ENCODE data around the gene PARD3. TPM values are rescaled to one million over a fixed set of nuclear protein-coding genes. Genes with fewer than 3 reads are reported as not detected.

Gene PARD3
- total RNA-seq, 4 donors from 2014 or later: 42.6 to 63.6 (median 55.2) TPM

DNA sequence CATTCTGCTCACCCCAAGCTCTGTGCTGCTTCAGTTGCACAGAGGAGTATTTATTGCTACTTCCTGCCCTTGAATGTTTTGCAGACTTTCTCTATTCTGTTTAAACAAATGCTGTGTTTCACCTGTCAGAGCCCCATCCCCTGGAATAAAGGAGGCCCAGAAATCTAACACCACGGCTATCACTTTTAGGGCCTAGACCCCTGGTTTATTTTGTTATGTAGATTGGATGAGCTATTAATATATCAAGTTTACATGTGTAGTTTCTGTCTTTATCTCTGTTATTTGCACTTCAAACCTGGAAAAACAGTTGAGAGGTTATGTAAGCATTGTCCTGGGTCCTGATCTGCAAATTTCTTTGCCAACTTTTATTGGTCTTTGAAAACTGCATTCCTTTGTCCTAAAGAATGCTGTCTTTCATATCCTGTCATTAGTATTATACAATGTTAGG, 630.1 kb downstream of the PARD3 start:
- H3K27ac ChIP-seq: no peak overlapping the region
- WGBS, 2 donors: 64 to 76% methylated on average over 1 of the region's 1 CpG
- no peak overlapping the region for H3K4me3 ChIP-seq
- no peaks in the 10 kb centered on the region for H3K27me3 ChIP-seq
- H3K9me3 ChIP-seq: no peaks in the 10 kb centered on the region
- H3K36me3 ChIP-seq: no peaks in the 10 kb centered on the region
- DNase-seq (ENCODE audit: low spot score in 2 of 2): no peak
- peaks cover 0 to 33% (median 13%) of the 10 kb centered on the region in 4 donors for H3K4me1 ChIP-seq
- TF ChIP-seq POLR2A (IDR thresholded peaks at IDR 0.05): no peak
- no peak for TF ChIP-seq EP300 (IDR thresholded peaks at IDR 0.05)
- TF ChIP-seq, protein P1, sequence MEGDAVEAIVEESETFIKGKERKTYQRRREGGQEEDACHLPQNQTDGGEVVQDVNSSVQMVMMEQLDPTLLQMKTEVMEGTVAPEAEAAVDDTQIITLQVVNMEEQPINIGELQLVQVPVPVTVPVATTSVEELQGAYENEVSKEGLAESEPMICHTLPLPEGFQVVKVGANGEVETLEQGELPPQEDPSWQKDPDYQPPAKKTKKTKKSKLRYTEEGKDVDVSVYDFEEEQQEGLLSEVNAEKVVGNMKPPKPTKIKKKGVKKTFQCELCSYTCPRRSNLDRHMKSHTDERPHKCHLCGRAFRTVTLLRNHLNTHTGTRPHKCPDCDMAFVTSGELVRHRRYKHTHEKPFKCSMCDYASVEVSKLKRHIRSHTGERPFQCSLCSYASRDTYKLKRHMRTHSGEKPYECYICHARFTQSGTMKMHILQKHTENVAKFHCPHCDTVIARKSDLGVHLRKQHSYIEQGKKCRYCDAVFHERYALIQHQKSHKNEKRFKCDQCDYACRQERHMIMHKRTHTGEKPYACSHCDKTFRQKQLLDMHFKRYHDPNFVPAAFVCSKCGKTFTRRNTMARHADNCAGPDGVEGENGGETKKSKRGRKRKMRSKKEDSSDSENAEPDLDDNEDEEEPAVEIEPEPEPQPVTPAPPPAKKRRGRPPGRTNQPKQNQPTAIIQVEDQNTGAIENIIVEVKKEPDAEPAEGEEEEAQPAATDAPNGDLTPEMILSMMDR (IDR thresholded peaks at IDR 0.05): no peak

DNA sequence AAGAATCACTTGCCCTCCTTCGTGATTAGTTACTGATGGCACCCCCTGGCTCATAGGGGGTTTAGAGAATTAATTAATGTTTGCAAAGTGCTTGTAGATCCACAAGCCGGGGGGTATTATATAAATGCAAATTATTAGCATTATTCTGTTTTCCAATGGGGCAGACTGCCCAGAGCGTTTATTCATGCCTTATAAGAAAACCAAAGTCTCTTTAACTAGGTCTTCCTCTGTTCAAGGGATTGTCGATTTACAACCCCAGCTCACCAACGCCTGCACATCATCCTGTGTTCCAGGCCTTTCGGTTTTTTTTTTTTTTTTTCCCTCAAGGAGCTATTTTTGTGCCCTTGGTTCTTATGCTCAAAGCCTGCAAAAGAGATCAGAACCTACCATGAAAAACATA, 630.7 kb downstream of the PARD3 start:
- Histone ChIP-seq H3K4me3 (no peak overlapping the region), H3K9me3 (no peaks in the 10 kb centered on the region), H3K27me3 (no peaks in the 10 kb centered on the region), H3K27ac (no peak overlapping the region), H3K36me3 (no peaks in the 10 kb centered on the region), H3K4me1 (peaks cover 0 to 33% (median 13%) of the 10 kb centered on the region in 4 donors)
- 51 to 62% methylated on average over 6 of the region's 6 CpGs for WGBS, 2 donors
- DNase-seq (ENCODE audit: low spot score in 2 of 2): no peak
- TF ChIP-seq, protein P1 (IDR thresholded peaks at IDR 0.05): no peak
- TF ChIP-seq EP300 (IDR thresholded peaks at IDR 0.05): no peak
- TF ChIP-seq POLR2A (IDR thresholded peaks at IDR 0.05): no peak

DNA sequence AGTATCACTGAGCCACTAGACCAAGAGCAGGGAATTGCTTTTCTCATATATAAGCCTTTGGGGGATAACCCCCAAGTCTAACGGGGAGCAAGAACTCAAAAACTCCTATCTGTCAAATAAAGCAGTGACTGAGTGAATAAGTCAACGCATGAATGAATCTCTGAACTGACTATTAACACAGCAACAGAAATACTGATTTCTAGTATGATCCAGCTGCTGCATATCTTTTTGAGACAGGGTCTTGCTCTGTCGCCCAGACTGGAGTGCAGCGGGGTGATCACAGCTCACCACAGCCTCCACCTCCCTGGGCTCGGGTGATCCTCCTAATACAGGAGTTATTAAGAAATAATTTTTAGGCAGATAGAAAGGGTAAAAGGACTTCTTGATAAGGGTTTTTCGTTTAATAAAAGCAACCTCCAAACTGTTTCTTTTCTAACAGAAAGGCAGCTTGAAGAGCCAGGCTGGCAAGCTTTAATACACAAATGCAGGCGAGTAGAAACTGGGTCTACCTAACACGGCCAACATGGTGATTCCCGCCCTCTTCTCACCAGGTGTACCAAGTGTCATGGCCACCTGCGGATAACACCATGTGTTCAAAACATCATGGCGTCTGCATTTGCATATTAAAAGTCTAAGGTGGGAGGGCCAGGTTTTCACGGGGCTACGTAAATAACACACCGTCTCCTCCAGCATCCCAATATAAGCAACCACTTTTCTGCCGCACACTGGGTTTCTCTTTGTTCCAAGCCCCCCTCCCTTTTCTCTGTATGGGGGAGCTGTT, 631.9 kb downstream of the PARD3 start:
- Histone ChIP-seq H3K27ac (no peak overlapping the region), H3K9me3 (no peaks in the 10 kb centered on the region), H3K27me3 (no peaks in the 10 kb centered on the region), H3K4me1 (peaks cover 0 to 33% (median 13%) of the 10 kb centered on the region in 4 donors), H3K4me3 (no peak overlapping the region), H3K36me3 (no peaks in the 10 kb centered on the region)
- 90 to 93% methylated on average over 15 of the region's 15 CpGs for WGBS, 2 donors
- TF ChIP-seq, protein P1 (IDR thresholded peaks at IDR 0.05): no peak
- no peak for TF ChIP-seq POLR2A (IDR thresholded peaks at IDR 0.05)
- TF ChIP-seq EP300 (IDR thresholded peaks at IDR 0.05): no peak
- no peak for DNase-seq (ENCODE audit: low spot score in 2 of 2)

DNA sequence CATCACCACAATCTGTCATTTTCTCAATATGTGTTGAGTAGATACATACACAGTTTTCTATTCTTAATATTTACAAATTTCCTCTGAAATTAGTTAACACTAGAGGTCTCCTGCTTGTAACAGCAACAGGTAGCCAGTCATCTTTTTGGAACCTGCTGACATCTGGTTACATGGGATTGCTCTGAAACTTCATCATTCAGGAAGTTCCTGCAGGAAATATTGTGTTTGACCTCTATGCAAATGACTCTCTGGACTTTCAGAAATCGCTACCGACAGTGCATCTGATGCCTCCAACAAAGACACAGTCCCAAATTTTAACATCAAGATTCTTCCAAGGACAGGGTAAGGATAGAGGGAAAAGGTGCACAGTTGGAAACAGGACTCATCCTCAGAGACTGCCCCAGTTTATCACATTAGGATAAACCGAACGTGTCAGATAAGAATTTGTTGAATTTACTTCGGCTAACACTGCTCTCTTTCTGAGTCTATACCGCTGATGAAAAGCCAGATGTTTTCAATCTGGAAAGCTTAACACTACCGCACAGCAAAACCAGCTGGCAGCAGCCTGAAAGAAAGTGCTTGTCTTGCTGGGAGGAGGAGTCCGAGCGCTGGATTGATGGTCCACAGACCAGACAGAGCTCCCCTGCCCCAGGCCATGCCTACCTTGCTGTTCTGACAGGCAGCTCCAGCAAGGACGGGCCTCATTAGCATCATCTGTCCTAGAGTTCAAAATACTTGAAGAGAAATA, 633.4 kb downstream of the PARD3 start:
- Histone ChIP-seq H3K4me1 (peaks cover 0 to 38% (median 13%) of the 10 kb centered on the region in 4 donors), H3K4me3 (no peak overlapping the region), H3K27me3 (no peaks in the 10 kb centered on the region), H3K27ac (no peak overlapping the region), H3K9me3 (no peaks in the 10 kb centered on the region), H3K36me3 (no peaks in the 10 kb centered on the region)
- TF ChIP-seq, protein P1 (IDR thresholded peaks at IDR 0.05): no peak
- TF ChIP-seq POLR2A (IDR thresholded peaks at IDR 0.05): no peak
- TF ChIP-seq EP300 (IDR thresholded peaks at IDR 0.05): no peak
- WGBS, 2 donors: 38 to 40% methylated on average over 10 of the region's 10 CpGs
- no peak for DNase-seq (ENCODE audit: low spot score in 2 of 2)

DNA sequence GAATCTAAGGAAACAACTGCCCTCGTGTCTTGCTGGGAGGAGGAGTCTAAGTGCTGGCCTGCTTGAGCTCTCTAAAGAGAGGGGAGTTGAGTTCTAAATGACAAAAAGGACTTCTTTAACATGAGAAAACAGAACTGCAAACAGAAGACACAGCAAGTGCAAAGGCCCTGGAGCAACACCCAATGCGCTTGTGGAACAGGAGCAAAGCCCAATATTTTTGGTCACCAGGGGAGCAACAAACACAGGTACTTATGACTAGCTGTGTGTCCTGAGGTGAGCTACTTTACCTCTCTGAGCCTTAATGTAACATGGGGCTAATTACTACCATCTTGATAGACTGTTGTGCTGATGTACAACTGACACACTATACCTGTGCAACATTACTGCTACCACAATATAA, 634.3 kb downstream of the PARD3 start:
- TF ChIP-seq, protein P1 (IDR thresholded peaks at IDR 0.05): no peak
- TF ChIP-seq EP300 (IDR thresholded peaks at IDR 0.05) (no peak), POLR2A (IDR thresholded peaks at IDR 0.05) (no peak)

More for the DNA sequence above, 634.3 kb downstream of the PARD3 start:
- Histone ChIP-seq H3K27ac (no peak overlapping the region), H3K27me3 (no peaks in the 10 kb centered on the region), H3K9me3 (no peaks in the 10 kb centered on the region), H3K4me3 (no peak overlapping the region), H3K4me1 (peaks cover 0 to 30% (median 13%) of the 10 kb centered on the region in 4 donors), H3K36me3 (no peaks in the 10 kb centered on the region)
- 92 to 93% methylated on average over 2 of the region's 2 CpGs for WGBS, 2 donors
- DNase-seq (ENCODE audit: low spot score in 2 of 2): no peak
